ENCODE results near the gene PRKAG2.

GRCh38 chr7:151735851-151736402 lies 141.0 kb downstream of the PRKAG2 start:
- TF ChIP-seq EZH2 (IDR thresholded peaks at IDR 0.05) = no peak
- TF ChIP-seq POLR2AphosphoS5 (IDR thresholded peaks at IDR 0.05; ENCODE audit: borderline replicate concordance, low read depth, low read length) = no peak

Measured in SK-N-MC (cell line).